Dendritic cell treated with granulocyte-macrophage colony-stimulating factor and Interleukin-4, amounts not matched to agents 40 ng/mL and 50 ng/mL, for 4 days (primary cell): ENCODE data around the gene LYPD4.
A peak's percentile ranks its signal among the peaks of the same experiment; 100 is the strongest.
"Not testable (repeated sequence)": the region's sequence is repeated elsewhere in the genome, so short reads cannot be mapped to it uniquely, and the experiment has no call there.

ENCODE experiments used
- H3K27ac Mint-ChIP-seq: one replicate; pipeline ENCODE4 v1.8.0; 2022; ENCODE audit warnings: mild to moderate bottlenecking, mixed read lengths
- H3K27me3 Mint-ChIP-seq: one replicate; pipeline ENCODE4 v1.8.0; 2022; ENCODE audit warnings: mild to moderate bottlenecking, mixed read lengths
- H3K36me3 Mint-ChIP-seq: one replicate; pipeline ENCODE4 v1.8.0; 2022; ENCODE audit warnings: low read depth, mixed read lengths
- H3K4me1 Mint-ChIP-seq: one replicate; pipeline ENCODE4 v1.8.0; 2022; ENCODE audit warnings: low read depth, mixed read lengths
- H3K4me3 Mint-ChIP-seq: one replicate; pipeline ENCODE4 v1.8.0; 2022; ENCODE audit warnings: mild to moderate bottlenecking, moderate library complexity, mixed read lengths
- H3K9me3 Mint-ChIP-seq: one replicate; pipeline ENCODE4 v1.8.0; 2022; ENCODE audit warnings: mixed read lengths
- intact Hi-C: fragments of 100-400 bp; cut with micrococcal nuclease; formaldehyde crosslinking; loops from one replicate; pipeline ENCODE4 v1.15.0; 2022

The LYPD4 gene

GRCh38 chr19:41879670-41880328 is 35.3 kb upstream of the LYPD4 start:
- Mint-ChIP-seq H3K4me1 (peaks cover 53% of the 10 kb centered on the region), H3K27me3 (no peaks in the 10 kb centered on the region), H3K27ac (peak overlapping the region; percentile 47), H3K36me3 (peaks cover 8% of the 10 kb centered on the region), H3K9me3 (no peaks in the 10 kb centered on the region), H3K4me3 (no peak overlapping the region)
- intact Hi-C loops: no loop called here

- intact Hi-C loops: no loop called here
- Mint-ChIP-seq H3K36me3 (peaks cover 6% of the 10 kb centered on the region), H3K27me3 (no peaks in the 10 kb centered on the region), H3K4me1 (peaks cover 48% of the 10 kb centered on the region), H3K4me3 (no peak overlapping the region), H3K27ac (peak overlapping the region; percentile 73), H3K9me3 (no peaks in the 10 kb centered on the region)
Observed at GRCh38 chr19:41879080-41879479, 34.6 kb upstream of the LYPD4 start.

DNA sequence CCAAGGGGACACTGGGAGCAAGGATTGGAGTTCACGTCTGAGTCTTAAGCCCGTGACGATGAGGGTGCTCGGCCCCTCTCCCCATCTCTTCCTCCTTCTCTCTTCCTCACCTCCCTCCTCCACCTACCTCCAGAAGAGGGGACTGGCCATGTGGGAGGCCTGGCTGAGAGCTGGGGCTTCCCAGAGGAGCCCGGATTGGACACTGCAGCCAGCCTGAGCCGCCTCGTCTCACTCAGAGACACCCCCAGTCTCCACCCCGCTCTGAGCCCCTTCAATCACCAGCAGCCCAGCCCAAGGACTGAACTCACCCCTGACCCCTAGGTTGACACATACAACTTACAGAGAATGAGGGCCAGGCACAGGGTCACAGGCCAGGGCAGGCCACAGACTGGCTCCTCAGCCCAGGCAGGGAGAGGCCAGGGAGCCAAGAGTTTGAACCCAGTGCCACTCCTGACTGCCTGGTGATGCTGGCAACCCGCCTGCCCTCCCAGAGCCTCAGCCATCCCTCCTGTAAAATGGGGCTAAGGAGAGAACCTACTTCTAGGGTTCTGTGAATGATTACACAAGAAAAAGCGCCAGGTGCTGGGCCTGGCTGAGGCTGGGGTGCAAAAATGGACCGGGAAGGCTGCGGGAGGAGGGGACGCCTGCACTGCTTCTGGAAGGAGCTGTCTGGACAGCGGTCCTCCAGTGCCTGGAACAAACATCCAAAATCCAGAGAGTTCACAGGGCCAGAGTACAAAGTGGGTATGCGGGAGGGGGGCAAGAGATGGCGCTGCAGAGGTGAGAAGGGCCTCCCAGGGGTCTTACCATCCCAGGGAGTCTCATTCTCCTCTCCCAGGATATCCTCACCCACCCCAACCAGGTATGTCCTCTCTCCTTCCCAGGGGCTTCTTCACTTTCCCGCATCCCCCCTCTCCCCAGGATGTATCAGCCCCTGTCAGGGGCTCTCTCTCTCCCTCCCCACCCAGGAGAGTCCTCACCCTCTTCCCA is 33.7 kb upstream of the LYPD4 start:
- H3K27me3 Mint-ChIP-seq: no peaks in the 10 kb centered on the region
- H3K9me3 Mint-ChIP-seq: no peaks in the 10 kb centered on the region
- intact Hi-C loops: no loop called here
- peaks cover 51% of the 10 kb centered on the region for H3K4me1 Mint-ChIP-seq
- H3K27ac Mint-ChIP-seq: peak overlapping the region; percentile 73
- peak overlapping the region; percentile 2 for H3K4me3 Mint-ChIP-seq
- H3K36me3 Mint-ChIP-seq: no peaks in the 10 kb centered on the region

GRCh38 chr19:41876847-41877832 is 32.7 kb upstream of the LYPD4 start, which contains the start of gene CD79A:
Gene CD79A, plus strand, starts transcription at chr19:41877279. Its CDS starts 26 bp downstream, at chr19:41877305.
- peak within 1 kb of the TSS; percentile 13 for H3K4me3 Mint-ChIP-seq
- no peaks in the 10 kb centered on the region for H3K9me3 Mint-ChIP-seq
- no peaks in the 10 kb centered on the region for H3K27me3 Mint-ChIP-seq
- peaks cover 8% of the 10 kb centered on the region for H3K36me3 Mint-ChIP-seq
- peak within 1 kb of the TSS; percentile 73 for H3K27ac Mint-ChIP-seq
- peaks cover 55% of the 10 kb centered on the region for H3K4me1 Mint-ChIP-seq
- intact Hi-C loops: no loop called here

DNA sequence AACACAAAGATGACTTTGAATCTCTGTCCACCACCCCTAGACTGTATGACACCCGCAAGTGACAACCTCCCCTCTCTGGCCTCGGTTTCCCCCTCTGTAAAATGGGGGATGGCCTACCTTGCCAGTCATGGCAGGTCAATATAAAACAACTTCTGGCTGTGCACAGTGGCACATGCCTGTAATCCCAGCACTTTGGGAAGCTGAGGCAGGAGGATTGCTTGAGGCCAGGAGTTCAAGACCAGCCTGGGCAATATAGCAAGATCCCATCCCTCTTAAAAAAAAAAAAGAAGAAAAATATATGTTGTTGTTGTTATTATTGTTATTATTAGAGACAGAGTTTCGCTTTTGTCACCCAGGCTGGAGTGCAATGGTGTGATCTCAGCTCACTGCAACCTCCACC is 31.5 kb upstream of the LYPD4 start:
- H3K4me1 Mint-ChIP-seq: peaks cover 61% of the 10 kb centered on the region
- H3K36me3 Mint-ChIP-seq: peaks cover 19% of the 10 kb centered on the region
- H3K27me3 Mint-ChIP-seq, H3K27ac Mint-ChIP-seq, H3K4me3 Mint-ChIP-seq, H3K9me3 Mint-ChIP-seq, intact Hi-C loops: not testable (repeated sequence)

GRCh38 chr19:41872775-41873647 is 28.5 kb upstream of the LYPD4 start:
- Mint-ChIP-seq H3K4me3 (no peak overlapping the region), H3K9me3 (no peaks in the 10 kb centered on the region), H3K4me1 (peaks cover 76% of the 10 kb centered on the region), H3K27me3 (no peaks in the 10 kb centered on the region), H3K27ac (no peak overlapping the region), H3K36me3 (peaks cover 49% of the 10 kb centered on the region)
- intact Hi-C loops: loop anchor here (2.0 to 5.0 kb wide), 2 partner anchors 62 to 84 kb away; partner anchors contain the start of gene RABAC1

DNA sequence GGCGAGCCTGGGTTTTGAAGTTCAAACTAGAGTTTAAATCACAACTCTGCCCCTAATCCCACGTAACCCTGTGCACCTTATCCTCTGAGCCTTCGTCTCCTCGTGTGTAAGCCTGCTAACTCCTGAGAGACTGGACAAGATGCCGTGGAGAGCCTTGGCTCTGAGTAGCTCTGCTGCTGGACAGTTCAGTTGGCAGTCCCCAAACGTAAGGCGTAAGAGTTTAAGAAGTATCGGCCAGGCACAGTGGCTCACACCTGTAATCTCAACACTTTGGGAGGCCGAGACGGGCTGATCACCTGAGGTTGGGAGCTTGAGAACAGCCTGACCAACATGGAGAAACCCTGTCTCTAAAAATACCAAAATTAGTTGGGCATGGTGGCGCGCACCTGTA is 27.9 kb upstream of the LYPD4 start:
- intact Hi-C loops: loop anchor here (2.0 to 5.0 kb wide), 2 partner anchors 62 to 85 kb away; partner anchors contain the start of gene RABAC1
- H3K27ac Mint-ChIP-seq: peak overlapping the region; percentile 77
- H3K9me3 Mint-ChIP-seq: no peaks in the 10 kb centered on the region
- H3K27me3 Mint-ChIP-seq: no peaks in the 10 kb centered on the region
- H3K4me3 Mint-ChIP-seq: peak overlapping the region; percentile 20
- H3K36me3 Mint-ChIP-seq: peaks cover 55% of the 10 kb centered on the region
- peaks cover 76% of the 10 kb centered on the region for H3K4me1 Mint-ChIP-seq

- Mint-ChIP-seq H3K4me1 (peaks cover 76% of the 10 kb centered on the region), H3K36me3 (peaks cover 61% of the 10 kb centered on the region), H3K27ac (peak overlapping the region; percentile 77), H3K4me3 (no peak overlapping the region), H3K9me3 (no peaks in the 10 kb centered on the region), H3K27me3 (no peaks in the 10 kb centered on the region)
- intact Hi-C loops: loop anchor here (2.0 to 5.0 kb wide), 2 partner anchors 63 to 86 kb away; partner anchors contain the start of gene RABAC1
Observed at GRCh38 chr19:41871573-41872383, 27.3 kb upstream of the LYPD4 start.

- Mint-ChIP-seq H3K4me1 (peaks cover 81% of the 10 kb centered on the region), H3K9me3 (no peaks in the 10 kb centered on the region), H3K36me3 (peaks cover 75% of the 10 kb centered on the region), H3K27ac (peak overlapping the region; percentile 77), H3K27me3 (no peaks in the 10 kb centered on the region), H3K4me3 (peak overlapping the region; percentile 17)
- intact Hi-C loops: loop anchor here (5.0 kb wide), 1 partner anchor 87 kb away; the partner anchor contains the start of gene RABAC1
Observed at GRCh38 chr19:41870401-41870873, 26.0 kb upstream of the LYPD4 start.

DNA sequence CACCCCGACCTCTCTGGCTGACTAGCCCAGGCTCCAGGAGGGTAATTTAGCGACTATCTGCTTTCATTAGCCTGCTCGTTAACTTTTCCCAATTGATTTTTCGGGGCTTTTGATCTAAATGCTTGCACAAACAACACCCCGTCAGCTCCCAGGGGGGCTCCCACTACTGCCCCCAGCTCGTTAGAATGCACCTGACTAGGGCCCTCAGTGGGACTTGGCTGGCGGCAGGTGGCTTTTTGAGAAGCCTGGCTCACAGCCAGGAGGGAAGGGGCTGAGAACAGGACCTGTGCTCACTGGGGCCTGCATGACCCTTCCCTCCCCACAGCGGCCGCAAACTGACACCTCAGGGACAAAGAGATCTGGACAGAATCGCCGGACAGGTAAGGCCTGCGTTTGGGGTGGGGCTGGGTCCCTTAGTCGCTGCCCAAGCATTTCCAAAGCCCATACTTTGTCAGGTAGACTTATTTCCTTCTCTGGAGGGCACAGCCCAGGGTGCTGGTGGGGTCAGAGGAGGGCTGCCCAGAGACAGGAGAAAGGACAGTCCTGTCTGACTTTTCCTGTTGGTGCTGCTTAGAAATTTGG is 25.0 kb upstream of the LYPD4 start:
- H3K4me3 Mint-ChIP-seq: no peak overlapping the region

DNA sequence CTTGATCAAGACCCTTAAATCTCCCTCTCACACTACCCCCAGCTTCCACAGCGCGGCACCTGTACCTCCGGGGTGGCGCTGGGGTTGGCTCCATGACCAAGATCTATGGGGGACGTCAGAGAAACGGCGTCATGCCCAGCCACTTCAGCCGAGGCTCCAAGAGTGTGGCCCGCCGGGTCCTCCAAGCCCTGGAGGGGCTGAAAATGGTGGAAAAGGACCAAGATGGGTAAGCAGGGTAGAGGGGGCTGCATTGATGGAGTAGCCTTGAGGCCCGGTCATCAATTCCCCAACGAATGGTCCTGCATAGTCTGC is 24.5 kb upstream of the LYPD4 start:
- intact Hi-C loops: no loop called here
- H3K9me3 Mint-ChIP-seq: no peaks in the 10 kb centered on the region

More for the DNA sequence above, 25.0 kb upstream of the LYPD4 start:
- Mint-ChIP-seq H3K27me3 (no peaks in the 10 kb centered on the region), H3K27ac (peak overlapping the region; percentile 25), H3K4me1 (peaks cover 85% of the 10 kb centered on the region), H3K36me3 (peaks cover 84% of the 10 kb centered on the region), H3K9me3 (no peaks in the 10 kb centered on the region)
- intact Hi-C loops: no loop called here

More for the DNA sequence above, 24.5 kb upstream of the LYPD4 start:
- H3K27me3 Mint-ChIP-seq: no peaks in the 10 kb centered on the region
- no peak overlapping the region for H3K27ac Mint-ChIP-seq
- peaks cover 90% of the 10 kb centered on the region for H3K36me3 Mint-ChIP-seq
- H3K4me3 Mint-ChIP-seq: no peak overlapping the region
- H3K4me1 Mint-ChIP-seq: peaks cover 90% of the 10 kb centered on the region
